ENCODE data around the gene CKB. TPM values are rescaled to one million over a fixed set of nuclear protein-coding genes. Genes with fewer than 3 reads are reported as not detected.

The CKB gene
- total RNA-seq, 4 donors from 2014 or later, result 453 to 1,624 (median 922) TPM

DNA sequence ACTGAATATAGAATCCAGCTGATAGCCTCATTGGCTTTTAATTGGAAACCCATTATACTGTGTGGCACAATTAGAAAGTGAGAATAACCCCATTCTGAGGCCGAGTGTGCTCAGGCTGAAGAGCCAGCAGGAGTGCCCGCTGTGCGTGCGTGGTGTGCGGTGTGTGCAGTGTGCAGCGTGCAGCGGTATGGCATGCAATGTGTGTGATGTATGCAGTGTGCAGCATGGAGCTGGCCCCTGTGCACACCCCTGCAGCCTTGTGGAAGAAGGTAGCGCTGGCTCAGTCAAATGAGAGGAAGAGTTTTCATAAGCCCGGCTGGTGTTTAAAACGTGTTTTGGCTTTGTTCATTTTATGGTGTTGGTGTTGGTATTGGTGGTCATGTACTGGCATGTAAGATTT is 22.9 kb downstream of the CKB start:
- no peak overlapping the region for H3K27ac ChIP-seq
- H3K9me3 ChIP-seq, result no peaks in the 10 kb centered on the region
- no peaks in the 10 kb centered on the region for H3K27me3 ChIP-seq
- H3K4me1 ChIP-seq, result peaks cover 0 to 23% (median 0%) of the 10 kb centered on the region in 3 donors
- peaks cover 0 to 87% of the 10 kb centered on the region in 2 donors for H3K36me3 ChIP-seq
- 64 to 68% methylated on average over 9 of the region's 10 CpGs for WGBS, 2 donors (ENCODE audit: low coverage in 1 of 2)
- TF ChIP-seq CTCF (IDR thresholded peaks at IDR 0.05), result no peak
- no peak for TF ChIP-seq EP300 (IDR thresholded peaks at IDR 0.05)
- no peak for TF ChIP-seq POLR2AphosphoS5 (IDR thresholded peaks at IDR 0.05)
- TF ChIP-seq POLR2A (IDR thresholded peaks at IDR 0.05), result no peak
- H3K4me3 ChIP-seq, result no peak overlapping the region
- ATAC-seq, result no peak

DNA sequence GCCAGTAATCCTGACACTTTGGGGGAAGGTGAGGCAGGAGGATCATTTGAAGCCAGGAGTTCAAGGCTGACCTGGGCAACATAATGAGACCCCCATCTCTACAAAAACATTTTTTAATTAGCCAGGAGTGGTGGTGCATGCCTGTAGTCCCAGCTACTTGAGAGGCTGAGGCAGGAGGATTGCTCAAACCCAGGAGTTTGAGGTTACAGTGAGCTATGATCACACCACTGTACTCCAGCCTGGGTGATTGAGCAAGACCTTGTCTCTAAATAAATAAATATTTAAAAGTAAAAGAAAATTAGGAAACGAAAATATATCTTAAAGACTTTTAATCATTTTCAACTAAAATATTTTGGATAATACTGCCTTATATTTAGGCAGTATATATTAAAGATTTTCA is 25.9 kb downstream of the CKB start:
- Histone ChIP-seq H3K9me3 (no peaks in the 10 kb centered on the region), H3K4me1 (peaks cover 0 to 23% (median 0%) of the 10 kb centered on the region in 3 donors), H3K36me3 (peaks cover 0 to 83% of the 10 kb centered on the region in 2 donors), H3K4me3 (no peak overlapping the region), H3K27ac (no peak overlapping the region), H3K27me3 (no peaks in the 10 kb centered on the region)
- ATAC-seq, result no peak
- TF ChIP-seq POLR2A (IDR thresholded peaks at IDR 0.05) (no peak), EP300 (IDR thresholded peaks at IDR 0.05) (no peak), CTCF (IDR thresholded peaks at IDR 0.05) (no peak), POLR2AphosphoS5 (IDR thresholded peaks at IDR 0.05) (no peak)
- 0 to 48% methylated on average over 1 of the region's 1 CpG for WGBS, 2 donors (ENCODE audit: low coverage in 1 of 2)

GRCh38 chr14:103495854-103496253 is 26.8 kb downstream of the CKB start:
- H3K9me3 ChIP-seq, result no peaks in the 10 kb centered on the region
- peaks cover 0 to 82% of the 10 kb centered on the region in 2 donors for H3K36me3 ChIP-seq
- H3K4me3 ChIP-seq, result no peak overlapping the region
- no peak overlapping the region for H3K27ac ChIP-seq
- ATAC-seq, result no peak
- H3K4me1 ChIP-seq, result peaks cover 0 to 19% (median 0%) of the 10 kb centered on the region in 3 donors
- H3K27me3 ChIP-seq, result no peaks in the 10 kb centered on the region
- WGBS, 2 donors (ENCODE audit: low coverage in 1 of 2), result 20% methylated on average over 1 of the region's 2 CpGs; no CpG with 5 or more reads in 1 of the 2 donors
- TF ChIP-seq POLR2AphosphoS5 (IDR thresholded peaks at IDR 0.05) (no peak), EP300 (IDR thresholded peaks at IDR 0.05) (no peak), POLR2A (IDR thresholded peaks at IDR 0.05) (no peak), CTCF (IDR thresholded peaks at IDR 0.05) (no peak)

GRCh38 chr14:103492156-103492925 is 30.3 kb downstream of the CKB start:
- peaks cover 0 to 96% of the 10 kb centered on the region in 2 donors for H3K36me3 ChIP-seq
- H3K4me1 ChIP-seq, result peaks cover 0 to 6% (median 0%) of the 10 kb centered on the region in 3 donors
- no peaks in the 10 kb centered on the region for H3K27me3 ChIP-seq
- TF ChIP-seq EP300 (IDR thresholded peaks at IDR 0.05) (no peak), CTCF (IDR thresholded peaks at IDR 0.05) (no peak), POLR2A (IDR thresholded peaks at IDR 0.05) (no peak), POLR2AphosphoS5 (IDR thresholded peaks at IDR 0.05) (no peak)
- no peaks in the 10 kb centered on the region for H3K9me3 ChIP-seq
- 36 to 47% methylated on average over 3 to 6 of the region's 6 CpGs for WGBS, 2 donors (ENCODE audit: low coverage in 1 of 2)
- ATAC-seq, result no peak
- H3K27ac ChIP-seq, result peak overlapping the region in 2 of 4 donors; percentile 17 to 38
- H3K4me3 ChIP-seq, result no peak overlapping the region

DNA sequence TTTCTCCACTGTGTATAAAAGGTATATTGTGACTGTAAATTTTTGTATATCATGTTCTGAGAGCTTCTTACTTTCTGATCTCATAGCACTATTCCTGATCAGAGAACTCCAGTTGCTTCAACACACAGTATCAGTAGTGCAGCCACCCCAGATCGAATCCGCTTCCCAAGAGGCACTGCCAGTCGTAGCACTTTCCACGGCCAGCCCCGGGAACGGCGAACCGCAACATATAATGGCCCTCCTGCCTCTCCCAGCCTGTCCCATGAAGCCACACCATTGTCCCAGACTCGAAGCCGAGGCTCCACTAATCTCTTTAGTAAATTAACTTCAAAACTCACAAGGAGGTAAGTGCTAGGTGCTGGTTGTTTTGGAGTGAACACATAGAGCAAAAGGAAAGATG is 30.9 kb downstream of the CKB start:
- no peaks in the 10 kb centered on the region for H3K27me3 ChIP-seq
- no peak overlapping the region for H3K4me3 ChIP-seq
- H3K4me1 ChIP-seq, result no peaks in the 10 kb centered on the region
- no peaks in the 10 kb centered on the region for H3K9me3 ChIP-seq
- WGBS, 2 donors (ENCODE audit: low coverage in 1 of 2), result 87 to 94% methylated on average over 6 to 9 of the region's 10 CpGs
- no peak for TF ChIP-seq CTCF (IDR thresholded peaks at IDR 0.05)
- TF ChIP-seq EP300 (IDR thresholded peaks at IDR 0.05), result no peak
- no peak for TF ChIP-seq POLR2A (IDR thresholded peaks at IDR 0.05)
- TF ChIP-seq POLR2AphosphoS5 (IDR thresholded peaks at IDR 0.05), result no peak
- ATAC-seq, result no peak
- H3K27ac ChIP-seq, result no peak overlapping the region
- peaks cover 0 to 93% of the 10 kb centered on the region in 2 donors for H3K36me3 ChIP-seq
